NCI-H524 treated with DMSO at 0.1 percent for 48 hours (cell line): ENCODE results near the gene IGSF8.
A peak's percentile ranks its signal among the peaks of the same experiment; 100 is the strongest.

ENCODE experiments used
- DNase-seq: peaks from one replicate; lab custom pipeline; 2025; lab: John Stamatoyannopoulos, UW

Gene IGSF8, protein sequence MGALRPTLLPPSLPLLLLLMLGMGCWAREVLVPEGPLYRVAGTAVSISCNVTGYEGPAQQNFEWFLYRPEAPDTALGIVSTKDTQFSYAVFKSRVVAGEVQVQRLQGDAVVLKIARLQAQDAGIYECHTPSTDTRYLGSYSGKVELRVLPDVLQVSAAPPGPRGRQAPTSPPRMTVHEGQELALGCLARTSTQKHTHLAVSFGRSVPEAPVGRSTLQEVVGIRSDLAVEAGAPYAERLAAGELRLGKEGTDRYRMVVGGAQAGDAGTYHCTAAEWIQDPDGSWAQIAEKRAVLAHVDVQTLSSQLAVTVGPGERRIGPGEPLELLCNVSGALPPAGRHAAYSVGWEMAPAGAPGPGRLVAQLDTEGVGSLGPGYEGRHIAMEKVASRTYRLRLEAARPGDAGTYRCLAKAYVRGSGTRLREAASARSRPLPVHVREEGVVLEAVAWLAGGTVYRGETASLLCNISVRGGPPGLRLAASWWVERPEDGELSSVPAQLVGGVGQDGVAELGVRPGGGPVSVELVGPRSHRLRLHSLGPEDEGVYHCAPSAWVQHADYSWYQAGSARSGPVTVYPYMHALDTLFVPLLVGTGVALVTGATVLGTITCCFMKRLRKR

DNA sequence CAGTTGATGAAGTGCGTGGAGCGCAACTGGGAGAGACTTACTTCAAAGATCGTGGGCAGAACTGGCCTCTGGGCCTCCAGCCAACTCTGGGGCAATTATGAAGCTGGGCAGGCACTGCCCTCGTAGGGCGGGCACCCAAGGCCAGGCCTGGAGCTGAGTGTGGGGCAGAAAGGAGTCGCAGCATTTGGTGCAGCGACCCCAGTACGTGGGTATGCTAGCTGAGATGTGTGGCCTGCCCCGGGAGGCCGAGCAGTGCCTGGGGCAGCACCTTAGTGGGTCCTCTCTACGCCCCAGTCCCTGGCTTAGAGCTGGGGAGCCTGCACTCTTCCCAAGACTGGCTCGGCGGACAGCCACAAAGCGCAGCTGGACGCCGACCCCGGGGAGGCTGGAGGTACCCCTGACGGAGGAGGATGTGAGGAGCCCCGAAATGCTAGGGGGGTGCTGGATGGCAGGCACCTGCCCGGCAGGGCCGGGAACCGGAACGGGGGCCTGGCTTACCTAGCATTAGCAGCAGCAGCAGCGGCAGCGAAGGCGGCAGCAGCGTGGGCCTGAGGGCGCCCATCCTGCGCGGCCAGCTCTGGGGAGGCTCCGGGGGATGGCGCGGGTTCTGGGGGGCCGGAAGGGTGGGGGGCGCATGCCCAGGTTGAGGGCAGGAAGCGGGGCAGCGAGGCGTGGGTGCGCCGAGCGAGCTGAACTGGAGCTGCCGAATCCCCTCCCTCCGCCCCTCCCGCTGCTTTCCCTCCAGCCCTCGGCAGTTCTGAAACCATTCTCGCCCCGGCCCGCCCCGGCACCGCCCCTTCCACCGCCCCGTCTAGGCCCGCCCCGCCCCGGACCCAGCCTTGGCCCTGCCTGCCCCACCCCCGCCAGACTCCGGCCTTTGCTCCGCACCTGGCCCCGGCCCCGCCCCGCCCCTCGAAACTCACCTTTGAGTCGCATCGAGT is at the start of gene IGSF8:
Gene IGSF8 (minus strand): TSS at position 709 of the 941 bp plus-strand sequence. CDS start 147 bp downstream, at position 562.
- peak; percentile 18 for DNase-seq

DNA sequence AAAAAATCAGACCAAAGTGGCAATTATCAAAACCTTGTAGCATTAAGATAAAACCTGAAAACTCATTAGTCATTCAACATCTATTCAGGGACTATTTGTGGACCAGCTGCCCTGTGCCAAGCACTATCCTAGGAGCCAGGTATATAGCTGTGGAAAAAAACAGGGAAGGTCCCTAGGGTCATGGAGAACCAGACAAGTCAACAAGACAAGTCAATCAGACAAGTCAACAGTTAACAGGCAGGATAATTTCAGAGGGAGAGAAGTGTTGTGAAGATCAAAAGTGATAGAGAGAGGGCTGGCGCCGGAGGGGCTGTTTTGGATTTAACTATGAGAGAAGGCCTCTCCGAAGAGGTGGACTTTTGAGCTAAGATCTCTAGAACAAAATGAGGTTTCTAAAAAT is 49.7 kb upstream of the IGSF8 start:
- no peak for DNase-seq

DNA sequence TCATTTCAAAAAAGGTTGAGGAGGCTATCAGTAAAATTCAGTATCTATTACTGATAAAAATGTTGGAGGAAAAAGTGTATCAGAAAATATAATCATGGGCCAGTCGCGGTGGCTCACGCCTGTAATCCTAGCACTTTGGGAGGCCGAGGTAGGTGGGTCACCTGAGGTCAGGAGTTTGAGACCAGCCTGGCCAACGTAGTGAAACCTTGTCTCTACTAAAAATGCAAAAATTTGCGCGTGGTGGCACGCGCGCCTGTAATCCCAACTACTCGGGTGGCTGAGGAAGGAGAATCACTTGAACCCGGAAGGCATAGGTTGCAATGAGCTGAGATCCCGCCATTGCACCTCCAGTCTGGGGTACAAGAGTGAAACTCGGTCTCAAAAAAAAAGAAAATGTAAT is 47.7 kb upstream of the IGSF8 start:
- DNase-seq = no peak

DNA sequence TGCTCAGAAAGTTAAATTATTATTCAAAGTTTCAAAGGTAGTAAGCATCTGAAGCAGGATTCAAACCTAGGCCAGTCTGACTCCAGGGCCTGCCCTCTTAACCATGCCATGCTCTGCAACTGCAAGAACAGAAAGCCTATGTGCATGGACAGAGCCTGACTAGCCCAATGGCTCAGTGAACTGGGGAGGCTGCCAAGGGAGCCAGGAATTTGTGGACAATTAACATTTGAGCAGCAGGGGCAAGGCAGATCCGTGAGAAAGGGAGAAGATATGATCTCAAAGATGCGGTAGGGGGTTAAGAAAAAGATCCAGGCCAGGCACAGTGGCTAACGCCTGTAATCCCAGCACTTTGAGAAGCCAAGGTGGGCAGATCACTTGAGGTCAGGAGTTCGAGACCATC is 46.5 kb upstream of the IGSF8 start:
- DNase-seq = no peak

DNA sequence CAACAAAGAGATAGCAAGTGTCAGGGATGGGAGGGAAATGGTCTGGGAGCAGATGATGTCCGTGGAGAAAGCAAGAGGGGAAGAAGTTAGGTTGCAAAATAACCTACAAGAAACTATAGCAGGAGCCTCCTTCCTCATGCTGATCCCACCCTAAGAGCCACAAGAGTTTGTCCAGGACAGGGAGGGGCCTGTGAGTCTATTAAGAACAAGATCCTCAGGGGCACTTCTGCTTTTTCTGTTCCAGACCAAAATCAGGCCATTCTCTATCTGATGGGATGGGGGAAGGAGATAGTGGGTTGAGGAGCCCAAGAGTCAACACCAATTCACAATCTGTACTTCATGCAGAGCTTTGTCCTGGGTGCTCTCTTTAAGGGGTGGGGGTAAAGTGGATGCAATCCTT is 45.3 kb upstream of the IGSF8 start:
- no peak for DNase-seq

DNA sequence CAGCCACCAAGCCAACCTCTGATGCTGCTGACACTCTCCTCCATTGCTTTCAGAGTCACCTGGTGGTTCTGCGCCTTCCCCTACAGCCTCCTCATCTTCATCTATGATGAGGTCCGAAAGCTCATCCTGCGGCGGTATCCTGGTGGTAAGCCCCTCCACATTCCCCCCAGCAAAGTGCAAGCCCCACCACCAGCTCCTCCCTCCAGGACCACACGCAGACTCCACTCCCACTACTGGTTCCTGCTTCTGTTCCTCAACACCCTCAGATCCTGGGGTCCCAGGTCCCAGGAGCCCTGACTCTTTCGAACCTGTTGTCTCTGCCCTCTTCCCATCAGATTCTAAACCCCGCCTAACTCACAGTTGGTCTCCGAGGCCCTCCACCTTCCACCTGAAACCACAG is 41.4 kb upstream of the IGSF8 start:
- DNase-seq = no peak

DNA sequence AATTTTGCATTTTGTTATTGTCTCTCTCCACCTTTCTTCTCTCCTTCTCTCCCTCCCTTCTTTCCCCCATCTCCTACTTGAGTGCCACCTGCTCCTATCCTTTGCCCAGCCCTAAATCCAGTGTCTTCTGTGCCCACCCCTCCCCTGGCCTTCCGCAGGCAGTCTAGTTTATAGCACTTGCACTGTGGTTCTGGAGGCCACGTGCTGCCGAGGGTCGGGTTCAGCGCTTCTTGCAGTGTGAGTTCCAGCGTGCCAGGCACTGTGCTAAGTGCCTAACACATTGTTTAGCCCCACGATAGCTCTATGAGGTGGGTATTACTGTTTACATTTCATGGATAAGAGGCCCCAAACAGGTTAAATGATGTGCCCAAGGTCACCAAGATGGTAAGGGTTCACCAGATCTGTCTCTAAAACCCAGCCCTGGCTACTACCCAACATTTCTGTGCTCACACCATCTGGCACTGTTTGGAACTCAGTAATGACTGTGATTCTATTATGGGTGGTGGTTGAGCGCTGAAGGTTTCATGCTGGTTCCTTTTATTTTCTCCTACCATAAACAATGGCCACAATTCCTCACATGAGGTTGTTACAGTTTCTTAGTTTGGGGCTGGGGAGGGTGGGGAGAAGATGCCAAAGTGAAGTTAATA is 38.9 kb upstream of the IGSF8 start:
- no peak for DNase-seq

DNA sequence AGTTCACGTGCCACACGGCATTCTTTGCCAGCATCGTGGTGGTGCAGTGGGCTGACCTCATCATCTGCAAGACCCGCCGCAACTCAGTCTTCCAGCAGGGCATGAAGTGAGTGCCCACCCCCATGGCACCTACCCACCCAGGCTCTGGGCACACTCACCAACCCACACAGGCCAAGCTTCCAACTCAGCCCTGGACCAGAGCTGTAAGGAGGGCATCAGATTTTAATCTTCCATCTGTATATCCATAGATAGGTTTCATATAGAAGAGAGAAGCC is 38.4 kb upstream of the IGSF8 start:
- DNase-seq = no peak

DNA sequence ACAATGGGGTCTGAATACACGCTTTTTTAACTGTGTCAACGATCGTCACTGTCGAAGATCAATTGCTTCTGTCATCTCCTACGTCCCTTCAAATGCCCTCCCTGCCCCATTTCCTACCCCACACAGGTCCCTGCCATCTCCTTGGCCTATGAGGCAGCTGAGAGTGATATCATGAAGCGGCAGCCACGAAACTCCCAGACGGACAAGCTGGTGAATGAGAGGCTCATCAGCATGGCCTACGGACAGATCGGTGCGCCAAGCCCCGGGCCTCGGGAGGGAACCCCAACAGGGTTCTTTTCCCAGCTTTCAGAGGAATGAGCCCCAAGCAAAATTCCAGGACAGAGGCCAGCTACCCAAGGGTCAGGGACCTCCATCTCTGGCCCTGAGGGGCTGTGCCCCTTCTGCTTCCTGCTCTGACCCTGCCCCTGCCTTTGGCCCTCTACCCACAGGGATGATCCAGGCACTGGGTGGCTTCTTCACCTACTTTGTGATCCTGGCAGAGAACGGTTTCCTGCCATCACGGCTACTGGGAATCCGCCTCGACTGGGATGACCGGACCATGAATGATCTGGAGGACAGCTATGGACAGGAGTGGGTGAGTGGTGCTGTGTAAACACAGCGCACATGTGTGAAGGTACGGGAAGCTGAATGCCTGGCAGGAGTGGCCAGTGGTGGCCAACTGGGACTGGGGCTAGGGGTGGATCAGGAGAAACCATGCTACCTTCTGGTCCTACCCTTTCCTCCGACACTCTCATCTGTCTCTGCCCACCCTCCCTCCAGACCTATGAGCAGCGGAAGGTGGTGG is 37.9 kb upstream of the IGSF8 start:
- DNase-seq = no peak

DNA sequence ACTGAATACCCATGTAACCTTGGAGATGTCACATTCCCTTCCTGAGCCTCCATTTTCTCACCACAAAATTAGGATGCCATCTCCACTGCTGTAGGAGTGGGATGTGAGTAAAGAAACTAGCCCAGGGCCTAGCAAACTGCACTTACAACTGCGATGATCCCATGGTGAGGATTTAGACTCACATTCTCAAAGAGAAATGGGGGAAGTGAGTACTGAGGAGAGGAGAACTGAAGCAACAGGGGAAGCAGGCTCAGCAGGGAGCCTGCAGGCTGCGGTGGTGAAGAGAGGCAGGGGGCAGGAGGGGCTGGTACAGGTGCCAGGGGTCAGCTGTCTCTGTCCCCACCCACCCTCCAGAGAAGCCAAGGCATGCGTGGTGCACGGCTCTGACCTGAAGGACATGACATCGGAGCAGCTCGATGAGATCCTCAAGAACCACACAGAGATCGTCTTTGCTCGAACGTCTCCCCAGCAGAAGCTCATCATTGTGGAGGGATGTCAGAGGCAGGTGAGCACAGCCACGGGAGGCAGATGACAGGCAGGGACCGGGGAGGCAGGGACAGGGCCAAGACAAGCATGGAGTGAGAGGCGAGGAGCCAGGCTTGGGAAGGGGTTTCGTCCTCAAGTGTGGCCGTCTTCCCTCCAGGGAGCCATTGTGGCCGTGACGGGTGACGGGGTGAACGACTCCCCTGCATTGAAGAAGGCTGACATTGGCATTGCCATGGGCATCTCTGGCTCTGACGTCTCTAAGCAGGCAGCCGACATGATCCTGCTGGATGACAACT is 36.6 kb upstream of the IGSF8 start:
- no peak for DNase-seq

DNA sequence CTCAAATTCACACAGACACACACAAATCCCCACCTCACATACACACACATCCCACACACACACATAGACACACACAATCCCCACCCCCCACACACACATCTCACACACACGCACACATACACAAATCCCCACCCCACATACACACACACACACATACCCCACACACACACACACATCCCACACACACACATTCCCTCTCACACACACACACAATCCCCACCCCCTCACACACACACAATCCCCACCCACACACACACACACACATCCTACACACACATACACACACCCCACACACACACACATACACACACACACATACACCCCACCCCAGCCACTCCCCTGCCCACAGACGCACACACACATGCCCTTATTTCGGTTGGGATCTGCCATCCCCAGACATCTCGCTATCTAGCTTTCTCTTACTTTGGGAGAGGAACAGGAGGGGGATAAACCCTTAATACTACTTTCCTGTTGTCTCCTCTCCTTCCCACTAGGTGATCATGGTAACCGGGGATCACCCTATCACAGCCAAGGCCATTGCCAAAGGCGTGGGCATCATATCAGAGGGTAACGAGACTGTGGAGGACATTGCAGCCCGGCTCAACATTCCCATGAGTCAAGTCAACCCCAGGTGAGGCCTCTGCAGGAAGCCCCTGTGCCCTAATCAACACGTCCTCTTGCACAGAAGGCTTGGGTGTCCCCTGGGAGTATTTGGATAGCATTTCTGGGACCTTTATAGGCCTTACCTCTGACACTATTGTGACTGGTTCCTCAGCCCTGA is 35.8 kb upstream of the IGSF8 start:
- DNase-seq = no peak

DNA sequence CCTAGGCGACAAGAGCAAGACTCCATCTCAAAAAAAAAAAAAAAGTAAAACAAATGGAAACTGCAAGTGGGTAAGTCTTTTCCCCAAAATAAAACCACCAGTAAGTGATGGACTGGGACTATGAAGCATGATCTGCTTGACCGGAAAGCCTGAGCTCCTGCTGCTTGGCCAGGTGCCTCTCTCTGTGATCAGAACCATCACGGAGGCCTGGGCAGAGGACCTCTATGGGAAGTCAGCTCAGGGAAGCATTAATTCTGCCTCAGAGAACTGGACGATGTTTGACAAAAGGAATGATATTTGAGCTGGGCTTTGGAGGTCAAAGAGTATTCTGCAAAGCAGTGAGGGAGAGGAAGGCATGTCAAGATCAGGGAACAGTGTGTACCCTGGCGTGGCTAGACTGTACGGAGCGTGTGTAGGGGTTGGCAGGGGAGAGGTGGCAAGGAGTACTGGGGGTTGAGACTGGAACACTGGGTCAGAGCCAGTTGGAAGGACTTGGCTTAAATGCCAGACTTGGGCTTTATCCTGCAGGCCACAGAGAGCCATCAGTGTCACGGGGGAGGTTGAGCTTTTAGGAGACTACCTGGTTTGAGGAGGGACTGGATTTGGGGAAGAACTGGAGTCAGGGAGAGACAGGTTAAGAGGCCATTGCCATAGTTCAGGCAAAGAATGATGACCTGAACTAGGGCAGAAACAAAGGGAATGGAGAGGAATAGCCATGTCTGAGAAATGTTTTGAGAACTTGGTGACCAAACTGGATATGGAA is 33.6 kb upstream of the IGSF8 start:
- no peak for DNase-seq

DNA sequence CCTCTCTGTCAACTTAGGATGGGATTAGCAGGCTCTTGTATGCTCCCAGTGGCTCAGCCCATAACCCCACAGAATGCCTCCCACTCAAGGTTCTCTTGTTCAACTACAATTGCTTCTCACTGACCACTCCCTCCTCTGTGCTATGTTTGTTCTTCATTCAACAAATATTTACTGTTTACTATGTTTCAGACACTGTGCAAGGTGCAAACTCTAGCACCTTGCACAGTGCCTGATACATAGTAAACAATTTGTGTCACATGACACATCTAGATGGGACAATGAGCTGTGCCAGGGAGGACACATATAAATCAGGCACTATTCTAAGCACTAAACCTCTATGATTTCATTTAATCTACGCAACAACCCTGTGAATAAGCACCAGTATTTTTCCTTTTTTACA is 32.5 kb upstream of the IGSF8 start:
- no peak for DNase-seq

DNA sequence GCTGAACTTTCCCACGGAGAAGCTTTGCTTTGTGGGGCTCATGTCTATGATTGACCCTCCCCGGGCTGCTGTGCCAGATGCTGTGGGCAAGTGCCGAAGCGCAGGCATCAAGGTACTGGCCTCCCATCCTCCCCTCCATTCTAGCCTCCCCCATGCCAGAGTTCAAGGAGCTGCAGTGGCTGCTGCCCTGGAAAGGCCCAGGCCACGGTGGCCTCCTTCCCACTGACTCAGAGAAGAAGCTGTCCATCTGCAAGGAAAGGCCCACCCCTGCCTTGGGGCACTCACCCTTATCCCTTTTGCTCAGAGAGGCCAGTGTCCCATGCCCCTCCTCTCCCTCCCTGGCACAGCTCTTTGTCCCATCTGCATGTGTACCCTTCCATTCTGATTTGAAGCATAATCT is 32.1 kb upstream of the IGSF8 start:
- no peak for DNase-seq

DNA sequence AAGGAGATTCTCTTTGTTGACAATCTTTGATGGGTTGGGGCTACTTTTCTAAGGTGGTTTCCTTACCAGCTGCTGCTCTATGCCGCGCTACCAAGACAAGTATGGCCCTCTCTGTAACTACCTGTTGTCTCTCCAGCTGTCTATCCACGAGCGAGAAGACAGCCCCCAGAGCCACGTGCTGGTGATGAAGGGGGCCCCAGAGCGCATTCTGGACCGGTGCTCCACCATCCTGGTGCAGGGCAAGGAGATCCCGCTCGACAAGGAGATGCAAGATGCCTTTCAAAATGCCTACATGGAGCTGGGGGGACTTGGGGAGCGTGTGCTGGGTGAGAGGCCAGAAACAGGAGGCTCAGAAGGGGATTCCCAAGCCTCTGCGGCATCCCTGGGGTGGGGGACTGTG is 31.5 kb upstream of the IGSF8 start:
- no peak for DNase-seq

DNA sequence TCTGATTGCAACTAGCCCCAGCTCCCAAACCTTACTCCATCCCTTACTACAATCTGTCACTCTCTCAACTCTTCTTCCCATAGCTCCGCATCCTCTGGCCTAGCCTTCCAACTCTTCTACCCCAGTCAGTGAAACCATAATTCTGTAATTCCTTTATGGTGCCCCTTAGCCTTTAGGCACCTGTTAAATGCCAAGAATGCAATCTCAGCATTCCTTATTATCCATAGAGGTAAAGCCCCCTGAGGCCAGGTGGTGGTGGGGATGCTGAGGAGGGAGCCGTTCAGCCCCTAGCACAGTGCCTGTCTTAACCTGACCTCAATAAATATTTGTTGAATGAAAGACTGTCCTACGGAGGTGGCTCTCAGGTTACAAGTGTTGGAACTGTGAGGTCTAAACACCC is 31.1 kb upstream of the IGSF8 start:
- DNase-seq = no peak

DNA sequence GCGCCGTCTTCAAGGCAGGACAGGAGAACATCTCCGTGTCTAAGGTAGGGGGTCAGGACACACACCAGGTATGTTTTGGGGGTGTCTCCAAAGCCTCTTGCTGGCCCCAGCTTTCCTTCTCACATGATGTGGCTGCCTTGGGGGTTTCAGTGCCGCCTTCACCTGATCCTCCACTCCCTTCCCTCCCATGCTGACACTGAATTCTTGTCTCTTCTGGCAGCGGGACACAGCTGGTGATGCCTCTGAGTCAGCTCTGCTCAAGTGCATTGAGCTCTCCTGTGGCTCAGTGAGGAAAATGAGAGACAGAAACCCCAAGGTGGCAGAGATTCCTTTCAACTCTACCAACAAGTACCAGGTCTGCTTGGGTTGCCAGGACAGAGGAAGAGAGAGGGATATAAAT is 30.6 kb upstream of the IGSF8 start:
- no peak for DNase-seq

DNA sequence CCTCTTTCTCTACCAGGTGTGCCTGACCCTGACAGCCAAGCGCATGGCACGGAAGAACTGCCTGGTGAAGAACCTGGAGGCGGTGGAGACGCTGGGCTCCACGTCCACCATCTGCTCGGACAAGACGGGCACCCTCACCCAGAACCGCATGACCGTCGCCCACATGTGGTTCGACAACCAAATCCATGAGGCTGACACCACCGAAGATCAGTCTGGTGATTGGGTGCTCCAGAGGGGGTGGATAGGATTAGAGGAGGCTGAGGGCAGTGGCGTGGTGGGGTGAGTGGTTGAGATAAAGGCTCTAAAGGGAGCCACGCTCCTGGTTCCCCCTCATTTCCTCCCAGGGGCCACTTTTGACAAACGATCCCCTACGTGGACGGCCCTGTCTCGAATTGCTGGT is 30.2 kb upstream of the IGSF8 start:
- no peak for DNase-seq

DNA sequence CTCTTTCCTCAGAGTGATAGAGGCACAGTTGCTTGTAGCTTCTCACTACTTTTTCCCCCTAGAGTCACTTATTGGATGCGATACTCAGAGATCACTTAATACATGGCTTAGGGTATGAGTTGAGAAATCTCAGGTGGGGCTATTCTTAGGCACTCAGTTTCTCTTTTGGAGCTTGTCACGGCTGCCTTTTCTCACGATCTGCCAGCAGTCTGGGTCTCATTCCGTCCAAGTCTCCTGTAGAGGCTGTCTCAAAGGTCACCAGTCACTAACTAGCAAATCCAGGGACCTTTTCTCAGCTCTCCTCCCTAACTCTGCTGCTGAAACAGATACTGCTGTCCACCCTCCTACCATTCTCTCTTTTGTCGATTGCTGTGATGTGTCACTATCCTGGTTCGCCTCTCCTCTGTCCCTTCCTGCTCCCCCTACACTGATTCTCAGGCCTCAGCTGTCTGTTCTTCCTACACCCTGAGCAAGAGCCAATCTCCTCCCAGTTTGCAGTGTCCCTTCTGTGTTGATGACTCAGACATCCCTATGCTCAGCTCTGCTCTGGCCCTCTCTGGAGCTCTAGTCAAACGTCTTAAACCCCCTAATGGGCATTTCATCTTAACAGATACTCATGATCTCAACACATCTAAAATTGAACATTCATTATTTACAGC is 29.6 kb upstream of the IGSF8 start:
- DNase-seq = no peak
